Hematopoietic multipotent progenitor cell treated with erythropoietin and hydrocortisone succinate and interleukin-3 and kit ligand, for 17 days (in vitro differentiated cells): ENCODE measurements around the gene RHOG.

Source experiments
- DNase-seq: peaks from one replicate; pipeline ENCODE4 v3.0.0-alpha.2; 2015; ENCODE audit warnings: low spot score

Gene RHOG

GRCh38 chr11:3859373-3859881 lies 18.7 kb upstream of the RHOG start:
- DNase-seq = peak; percentile 53

GRCh38 chr11:3857628-3858027 lies 16.9 kb upstream of the RHOG start:
- DNase-seq = no peak

- DNase-seq = peak; percentile 23
These were observed 16.2 kb upstream of the RHOG start for GRCh38 chr11:3856856-3857553.

GRCh38 chr11:3855808-3856491 lies 15.2 kb upstream of the RHOG start:
- peak; percentile 53 for DNase-seq

- peak; percentile 95 for DNase-seq
These were observed 14.4 kb upstream of the RHOG start, which contains the start of gene STIM1 for GRCh38 chr11:3854977-3855807. TSS of gene STIM1 (plus strand) at chr11:3855664. CDS start at chr11:3856271, 607 bp downstream.

GRCh38 chr11:3854660-3854976 lies 13.9 kb upstream of the RHOG start:
- DNase-seq = no peak

GRCh38 chr11:3853899-3854659 lies 13.3 kb upstream of the RHOG start:
- DNase-seq = no peak

GRCh38 chr11:3853545-3853842 lies 12.7 kb upstream of the RHOG start:
- no peak for DNase-seq

GRCh38 chr11:3849297-3849874 lies 8.6 kb upstream of the RHOG start:
- DNase-seq = peak; percentile 72

GRCh38 chr11:3845670-3846069 lies 4.9 kb upstream of the RHOG start:
- no peak for DNase-seq

GRCh38 chr11:3845246-3845645 lies 4.5 kb upstream of the RHOG start:
- DNase-seq = no peak

- no peak for DNase-seq
These were observed 2.6 kb upstream of the RHOG start for GRCh38 chr11:3843326-3843725.

- DNase-seq = peak; percentile 81
These were observed 929 bp upstream of the RHOG start for GRCh38 chr11:3841426-3842350.

- peak; percentile 61 for DNase-seq
These were observed 522 bp downstream of the RHOG start for GRCh38 chr11:3840004-3840869.

- DNase-seq = no peak
These were observed 2.3 kb downstream of the RHOG start for GRCh38 chr11:3838504-3838903.

GRCh38 chr11:3837793-3838192 lies 3.0 kb downstream of the RHOG start:
- DNase-seq = no peak

- DNase-seq = peak; percentile 19
These were observed 3.9 kb downstream of the RHOG start for GRCh38 chr11:3836903-3837302.

- DNase-seq = no peak
These were observed 5.0 kb downstream of the RHOG start for GRCh38 chr11:3835751-3836150.

GRCh38 chr11:3834664-3835461 lies 5.9 kb downstream of the RHOG start:
- DNase-seq = peak; percentile 61
